NCI-H524 treated with DMSO at 0.1 percent for 48 hours (cell line): ENCODE data around the gene TNFRSF21.
"Not testable (repeated sequence)": the region's sequence is repeated elsewhere in the genome, so short reads cannot be mapped to it uniquely, and the experiment has no call there.

Experiments used
- DNase-seq: peaks from one replicate; lab custom pipeline; 2025; lab: John Stamatoyannopoulos, UW

Gene TNFRSF21, protein sequence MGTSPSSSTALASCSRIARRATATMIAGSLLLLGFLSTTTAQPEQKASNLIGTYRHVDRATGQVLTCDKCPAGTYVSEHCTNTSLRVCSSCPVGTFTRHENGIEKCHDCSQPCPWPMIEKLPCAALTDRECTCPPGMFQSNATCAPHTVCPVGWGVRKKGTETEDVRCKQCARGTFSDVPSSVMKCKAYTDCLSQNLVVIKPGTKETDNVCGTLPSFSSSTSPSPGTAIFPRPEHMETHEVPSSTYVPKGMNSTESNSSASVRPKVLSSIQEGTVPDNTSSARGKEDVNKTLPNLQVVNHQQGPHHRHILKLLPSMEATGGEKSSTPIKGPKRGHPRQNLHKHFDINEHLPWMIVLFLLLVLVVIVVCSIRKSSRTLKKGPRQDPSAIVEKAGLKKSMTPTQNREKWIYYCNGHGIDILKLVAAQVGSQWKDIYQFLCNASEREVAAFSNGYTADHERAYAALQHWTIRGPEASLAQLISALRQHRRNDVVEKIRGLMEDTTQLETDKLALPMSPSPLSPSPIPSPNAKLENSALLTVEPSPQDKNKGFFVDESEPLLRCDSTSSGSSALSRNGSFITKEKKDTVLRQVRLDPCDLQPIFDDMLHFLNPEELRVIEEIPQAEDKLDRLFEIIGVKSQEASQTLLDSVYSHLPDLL

GRCh38 chr6:47309291-47310130 lies at the start of gene TNFRSF21:
TSS of gene TNFRSF21 (minus strand) at chr6:47309905. CDS start at chr6:47309511, 394 bp downstream.
- peak; percentile 38 for DNase-seq

GRCh38 chr6:47358440-47359225 lies 48.9 kb upstream of the TNFRSF21 start:
- DNase-seq, result no peak

DNA sequence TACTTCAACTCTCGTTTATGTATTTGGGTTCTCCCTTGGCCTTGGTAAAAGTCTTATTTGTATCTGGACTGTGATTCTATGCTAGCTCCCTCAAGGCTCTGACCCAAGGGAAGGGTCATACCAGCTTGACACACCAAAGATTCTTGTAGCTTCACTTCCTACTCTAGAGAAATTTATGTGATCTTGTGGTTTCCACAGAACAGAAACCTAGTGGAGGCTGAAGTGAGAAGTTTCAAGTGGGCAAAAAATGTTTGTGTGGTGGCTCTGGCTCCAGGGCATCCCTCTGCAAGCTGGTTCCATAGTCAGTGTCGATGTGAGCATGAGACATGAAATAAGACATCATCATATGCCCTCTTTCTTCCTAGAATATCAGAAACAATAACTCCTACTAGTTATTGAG lies 48.1 kb upstream of the TNFRSF21 start:
- no peak for DNase-seq

GRCh38 chr6:47355496-47355895 lies 45.8 kb upstream of the TNFRSF21 start:
- DNase-seq, result no peak

GRCh38 chr6:47353871-47354270 lies 44.2 kb upstream of the TNFRSF21 start:
- no peak for DNase-seq

- no peak for DNase-seq
These were observed 43.3 kb upstream of the TNFRSF21 start for GRCh38 chr6:47352966-47353365.

GRCh38 chr6:47352194-47352920 lies 42.7 kb upstream of the TNFRSF21 start:
- no peak for DNase-seq

DNA sequence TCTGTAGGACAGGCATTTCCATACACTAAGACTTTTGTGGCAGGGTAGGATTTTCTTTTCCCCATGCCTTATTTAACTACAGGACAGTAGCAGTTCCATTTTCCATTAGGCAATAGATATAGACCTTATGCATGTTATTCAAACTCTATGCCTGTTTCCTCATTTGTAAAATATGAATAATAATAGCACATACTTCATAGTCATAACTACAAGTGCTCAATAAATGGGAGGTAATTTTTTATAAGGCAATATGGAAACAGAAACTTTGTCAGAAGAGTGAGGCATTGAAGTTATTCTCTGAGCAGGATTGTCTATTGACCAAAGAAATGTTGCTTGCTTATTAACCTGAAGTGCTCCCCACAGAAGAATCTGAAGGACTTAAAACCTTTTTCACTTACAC lies 41.9 kb upstream of the TNFRSF21 start:
- DNase-seq, result no peak

DNA sequence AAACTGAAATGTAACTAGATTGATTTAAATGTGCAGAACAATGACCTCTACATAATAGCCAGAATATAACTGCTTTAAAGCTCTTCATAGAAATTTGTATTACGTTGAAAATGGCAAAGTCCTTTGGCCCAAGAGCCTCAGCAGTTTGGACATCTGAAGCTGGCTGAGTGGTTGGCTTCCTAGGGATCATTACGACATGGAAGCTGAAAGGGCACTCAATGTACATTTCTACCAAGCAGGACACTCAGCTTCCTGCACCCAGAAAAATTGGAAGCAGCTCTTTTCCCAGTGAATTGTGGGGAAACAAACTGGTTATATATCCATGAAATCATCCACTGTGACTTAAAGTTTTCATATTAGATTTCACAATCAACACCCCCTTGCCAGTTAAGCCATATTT lies 40.2 kb upstream of the TNFRSF21 start:
- no peak for DNase-seq

- no peak for DNase-seq
These were observed 38.7 kb upstream of the TNFRSF21 start for GRCh38 chr6:47348316-47348863.

GRCh38 chr6:47345761-47346160 lies 36.1 kb upstream of the TNFRSF21 start:
- no peak for DNase-seq

DNA sequence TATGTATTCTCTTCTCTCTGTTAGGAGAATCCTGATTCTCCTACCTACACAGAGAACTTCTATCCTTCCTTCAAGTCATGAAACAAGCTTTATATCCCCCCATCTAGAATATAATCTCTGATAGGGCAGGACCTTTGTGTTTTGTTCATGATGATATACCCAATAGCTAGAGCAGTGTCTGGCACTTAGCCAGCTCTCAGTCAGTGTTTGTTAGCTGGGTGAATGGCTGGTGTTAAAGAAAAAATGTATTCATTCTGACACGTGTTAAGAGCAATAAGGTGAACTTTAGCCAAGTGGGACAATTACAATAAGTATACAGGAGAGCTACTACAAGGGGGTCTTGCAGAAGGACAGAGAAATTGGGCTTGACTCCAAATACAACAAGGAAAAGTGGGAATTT lies 34.3 kb upstream of the TNFRSF21 start:
- DNase-seq, result no peak

DNA sequence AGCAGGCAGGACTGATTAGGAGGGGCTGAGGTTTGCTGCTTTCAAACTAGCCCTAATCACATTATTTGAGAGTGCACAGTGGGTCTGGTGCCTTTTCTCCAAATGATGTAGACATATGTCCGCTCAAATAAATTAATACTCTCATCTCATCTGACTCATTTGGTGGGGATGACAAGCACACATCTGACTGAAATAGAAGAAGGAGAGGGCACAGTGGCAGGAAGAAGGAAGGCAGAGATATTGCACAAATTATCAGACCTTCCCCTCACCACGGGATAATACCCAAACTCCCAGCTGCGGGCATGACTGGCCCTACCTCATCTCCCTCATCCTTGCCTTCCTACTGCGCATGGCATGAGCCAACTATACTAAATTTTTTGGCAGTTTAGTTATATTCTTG lies 33.9 kb upstream of the TNFRSF21 start:
- no peak for DNase-seq

DNA sequence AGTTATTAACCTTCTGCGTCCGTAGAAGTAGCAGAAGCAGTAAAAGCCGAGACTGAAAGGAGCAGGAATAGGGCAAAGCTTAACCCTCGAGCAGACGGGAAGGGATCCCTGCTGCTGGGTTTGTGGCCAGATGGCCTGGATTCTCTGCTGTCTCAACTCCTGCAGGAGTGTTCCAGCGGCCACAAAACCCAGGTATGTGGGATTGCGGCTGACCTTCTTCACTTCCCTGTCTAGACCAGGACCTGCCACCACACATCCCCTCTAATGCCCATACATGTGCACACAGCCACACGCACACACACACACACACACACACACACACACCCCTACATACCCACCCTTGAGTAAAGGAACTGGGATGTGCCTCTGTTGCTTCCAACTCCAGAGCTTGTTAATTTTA lies 33.1 kb upstream of the TNFRSF21 start:
- no peak for DNase-seq

- no peak for DNase-seq
These were observed 27.8 kb upstream of the TNFRSF21 start for GRCh38 chr6:47337519-47337918.

DNA sequence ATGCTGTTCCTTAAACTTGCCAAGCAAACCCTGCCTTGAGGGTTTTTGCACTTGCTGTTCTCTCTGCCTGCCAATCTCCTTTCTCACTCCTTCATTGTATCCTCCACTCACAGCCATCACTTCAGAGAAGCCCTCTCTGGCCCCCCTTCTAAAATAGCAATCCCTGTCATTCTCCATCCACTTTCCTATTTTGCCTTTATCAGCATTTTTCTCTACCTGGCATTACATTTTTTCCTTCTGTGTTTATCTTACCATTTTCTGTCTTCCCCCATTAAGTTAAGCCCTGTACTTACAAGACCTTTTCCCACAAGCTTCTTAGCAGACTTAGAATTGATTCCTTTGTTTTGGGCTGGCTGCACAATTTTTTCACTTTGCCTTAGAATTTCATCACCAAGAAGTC lies 26.6 kb upstream of the TNFRSF21 start:
- DNase-seq, result no peak

GRCh38 chr6:47335466-47335865 lies 25.8 kb upstream of the TNFRSF21 start:
- DNase-seq, result no peak

- no peak for DNase-seq
These were observed 24.6 kb upstream of the TNFRSF21 start for GRCh38 chr6:47334334-47334733.

GRCh38 chr6:47328606-47329005 lies 18.9 kb upstream of the TNFRSF21 start:
- DNase-seq, result not testable (repeated sequence)

DNA sequence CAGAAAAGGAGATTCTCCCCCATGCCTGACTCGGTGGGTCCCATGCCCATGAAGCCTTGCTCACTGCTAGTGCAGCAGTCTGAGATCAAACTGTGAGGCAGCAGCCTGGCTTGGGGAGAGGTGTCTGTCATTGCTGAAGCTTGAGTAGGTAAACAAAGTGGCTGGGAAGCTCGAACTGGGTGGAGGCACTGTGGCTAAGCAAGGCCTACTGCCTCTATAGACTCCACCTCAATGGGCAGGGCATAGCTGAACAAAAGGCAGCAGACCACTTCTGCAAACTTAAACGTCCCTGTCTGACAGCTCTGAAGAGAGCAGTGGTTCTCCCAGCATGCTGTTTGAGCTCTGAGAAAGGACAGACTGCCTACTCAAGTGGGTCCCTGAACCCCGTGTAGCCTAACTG lies 18.4 kb upstream of the TNFRSF21 start:
- not testable (repeated sequence) for DNase-seq

DNA sequence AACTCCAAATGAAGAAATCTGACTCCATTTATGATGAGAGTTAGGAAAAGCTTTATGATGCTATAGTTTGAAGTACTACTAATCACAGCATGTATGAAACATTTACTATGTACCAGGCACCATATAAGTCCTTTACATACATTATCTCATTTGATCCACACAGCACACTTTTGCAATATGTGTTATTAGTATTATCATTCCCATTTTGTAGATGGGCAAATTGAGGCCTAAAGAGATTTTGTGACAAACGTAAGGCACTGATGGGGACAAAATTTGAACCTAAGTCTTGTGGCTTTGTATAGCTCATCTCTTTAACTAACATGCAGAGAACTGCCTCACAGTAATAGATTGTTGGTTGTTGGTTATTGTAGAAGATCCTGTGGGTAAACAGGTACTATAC lies 14.2 kb upstream of the TNFRSF21 start:
- DNase-seq, result no peak
